Raji (cell line): ENCODE results near the gene REC8.

Experiments used
- POLR2A ChIP-seq: IDR thresholded peaks from 2 replicates; pipeline ENCODE4 v1.6.1; 2011; ENCODE audit warnings: low read depth, low read length, control low read depth; ENCODE audit not compliant: insufficient read depth

The REC8 gene

GRCh38 chr14:24146978-24147760, 24.7 kb upstream of the REC8 start, which contains the start of gene RNF31:
RNF31 (plus strand) TSS chr14:24147498; CDS start chr14:24147699, 201 bp downstream.
- TF ChIP-seq POLR2A, result peak; percentile 65

- no peak for TF ChIP-seq POLR2A
These were observed 24.0 kb upstream of the REC8 start for GRCh38 chr14:24147761-24148428.

GRCh38 chr14:24149302-24149969, 22.4 kb upstream of the REC8 start:
- no peak for TF ChIP-seq POLR2A

GRCh38 chr14:24150061-24150460, 21.8 kb upstream of the REC8 start:
- no peak for TF ChIP-seq POLR2A

- TF ChIP-seq POLR2A, result no peak
These were observed 21.3 kb upstream of the REC8 start for GRCh38 chr14:24150567-24150966.

GRCh38 chr14:24150993-24151392, 20.9 kb upstream of the REC8 start:
- TF ChIP-seq POLR2A, result no peak

- no peak for TF ChIP-seq POLR2A
These were observed 20.3 kb upstream of the REC8 start for GRCh38 chr14:24151404-24152080.

- TF ChIP-seq POLR2A, result no peak
These were observed 16.8 kb upstream of the REC8 start for GRCh38 chr14:24155100-24155499.

GRCh38 chr14:24156840-24157239, 15.0 kb upstream of the REC8 start:
- no peak for TF ChIP-seq POLR2A

GRCh38 chr14:24157331-24157730, 14.5 kb upstream of the REC8 start:
- no peak for TF ChIP-seq POLR2A

- TF ChIP-seq POLR2A, result no peak
These were observed 11.9 kb upstream of the REC8 start for GRCh38 chr14:24159777-24160498.

GRCh38 chr14:24160499-24160849, 11.4 kb upstream of the REC8 start:
- no peak for TF ChIP-seq POLR2A

- peak; percentile 71 for TF ChIP-seq POLR2A
These were observed 10.8 kb upstream of the REC8 start, which contains the start of gene IRF9 for GRCh38 chr14:24160850-24161804. IRF9 (plus strand) TSS chr14:24161265; CDS start chr14:24162145, 880 bp downstream.
